HL-60 (cell line): Measurements from ENCODE around the gene RBM22.

Experiments used
- DNase-seq, 2 experiments: peaks; one replicate each; pipeline ENCODE4 v3.0.0-alpha.2; 2010 to 2020; ENCODE audit warnings: low read depth in 1 of 2, low spot score in 1 of 2
- H3K27ac ChIP-seq: fragments of 250-450 bp; sonication (Bioruptor Pico); replicated peaks from 2 replicates; pipeline ENCODE4 v1.5.1; 2020; ENCODE audit warnings: mild to moderate bottlenecking, moderate library complexity
- H3K27me3 ChIP-seq: fragments of 250-450 bp; sonication (Bioruptor Pico); 2 replicates; pipeline ENCODE4 v1.5.1; 2021; ENCODE audit warnings: mild to moderate bottlenecking, moderate library complexity; ENCODE audit not compliant: insufficient read depth, poor library complexity, severe bottlenecking
- H3K4me3 ChIP-seq: replicated peaks from 2 replicates; pipeline ENCODE4 v1.5.1; 2011; ENCODE audit warnings: mild to moderate bottlenecking, control low read depth, low read length; ENCODE audit not compliant: insufficient read depth
- GABPA ChIP-seq: IDR thresholded peaks from 2 replicates; pipeline ENCODE4 v1.6.1; 2012; ENCODE audit warnings: low read depth
- POLR2AphosphoS5 ChIP-seq: IDR thresholded peaks from 2 replicates; pipeline ENCODE4 v1.6.1; 2012; ENCODE audit warnings: low read depth
- SPI1 ChIP-seq: IDR thresholded peaks from 2 replicates; pipeline ENCODE4 v1.6.1; 2012; ENCODE audit warnings: low read depth, mild to moderate bottlenecking, borderline replicate concordance
- TF ChIP-seq, protein P1 (sequence below): IDR thresholded peaks from 2 replicates; pipeline ENCODE4 v1.6.1; 2012; ENCODE audit warnings: low read depth; ENCODE audit not compliant: insufficient replicate concordance
- TF ChIP-seq, protein P2 (sequence below): IDR thresholded peaks from one replicate; pipeline ENCODE4 v1.5.1; 2011; ENCODE audit warnings: low read length, control low read depth, inconsistent platforms; ENCODE audit not compliant: insufficient read depth

The RBM22 gene

DNA sequence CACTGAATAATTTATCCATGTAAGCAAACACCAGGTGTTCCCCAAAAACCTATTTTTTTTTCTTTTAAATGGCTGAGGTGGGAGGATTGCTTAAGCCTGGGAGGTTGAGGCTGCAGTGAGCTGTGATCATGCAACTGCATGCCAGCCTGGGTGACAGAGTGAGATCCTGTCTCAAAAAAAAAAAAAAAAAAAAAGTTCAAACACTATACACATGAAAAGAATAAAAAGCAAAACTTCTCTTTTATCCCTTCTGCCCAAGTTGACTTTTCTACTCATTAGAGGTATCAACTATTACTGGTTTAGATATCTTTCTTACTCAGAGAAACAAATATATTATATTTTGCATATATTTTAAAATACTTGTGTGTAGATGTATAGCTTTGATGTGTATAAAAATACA lies 40.1 kb upstream of the RBM22 start:
- Histone ChIP-seq H3K27ac (no peak overlapping the region), H3K27me3 (no peaks in the 10 kb centered on the region), H3K4me3 (no peak overlapping the region)
- DNase-seq, result no peak
- TF ChIP-seq GABPA (no peak), POLR2AphosphoS5 (no peak), SPI1 (no peak)
- TF ChIP-seq, protein P1, sequence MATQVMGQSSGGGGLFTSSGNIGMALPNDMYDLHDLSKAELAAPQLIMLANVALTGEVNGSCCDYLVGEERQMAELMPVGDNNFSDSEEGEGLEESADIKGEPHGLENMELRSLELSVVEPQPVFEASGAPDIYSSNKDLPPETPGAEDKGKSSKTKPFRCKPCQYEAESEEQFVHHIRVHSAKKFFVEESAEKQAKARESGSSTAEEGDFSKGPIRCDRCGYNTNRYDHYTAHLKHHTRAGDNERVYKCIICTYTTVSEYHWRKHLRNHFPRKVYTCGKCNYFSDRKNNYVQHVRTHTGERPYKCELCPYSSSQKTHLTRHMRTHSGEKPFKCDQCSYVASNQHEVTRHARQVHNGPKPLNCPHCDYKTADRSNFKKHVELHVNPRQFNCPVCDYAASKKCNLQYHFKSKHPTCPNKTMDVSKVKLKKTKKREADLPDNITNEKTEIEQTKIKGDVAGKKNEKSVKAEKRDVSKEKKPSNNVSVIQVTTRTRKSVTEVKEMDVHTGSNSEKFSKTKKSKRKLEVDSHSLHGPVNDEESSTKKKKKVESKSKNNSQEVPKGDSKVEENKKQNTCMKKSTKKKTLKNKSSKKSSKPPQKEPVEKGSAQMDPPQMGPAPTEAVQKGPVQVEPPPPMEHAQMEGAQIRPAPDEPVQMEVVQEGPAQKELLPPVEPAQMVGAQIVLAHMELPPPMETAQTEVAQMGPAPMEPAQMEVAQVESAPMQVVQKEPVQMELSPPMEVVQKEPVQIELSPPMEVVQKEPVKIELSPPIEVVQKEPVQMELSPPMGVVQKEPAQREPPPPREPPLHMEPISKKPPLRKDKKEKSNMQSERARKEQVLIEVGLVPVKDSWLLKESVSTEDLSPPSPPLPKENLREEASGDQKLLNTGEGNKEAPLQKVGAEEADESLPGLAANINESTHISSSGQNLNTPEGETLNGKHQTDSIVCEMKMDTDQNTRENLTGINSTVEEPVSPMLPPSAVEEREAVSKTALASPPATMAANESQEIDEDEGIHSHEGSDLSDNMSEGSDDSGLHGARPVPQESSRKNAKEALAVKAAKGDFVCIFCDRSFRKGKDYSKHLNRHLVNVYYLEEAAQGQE, result no peak
- TF ChIP-seq, protein P2, sequence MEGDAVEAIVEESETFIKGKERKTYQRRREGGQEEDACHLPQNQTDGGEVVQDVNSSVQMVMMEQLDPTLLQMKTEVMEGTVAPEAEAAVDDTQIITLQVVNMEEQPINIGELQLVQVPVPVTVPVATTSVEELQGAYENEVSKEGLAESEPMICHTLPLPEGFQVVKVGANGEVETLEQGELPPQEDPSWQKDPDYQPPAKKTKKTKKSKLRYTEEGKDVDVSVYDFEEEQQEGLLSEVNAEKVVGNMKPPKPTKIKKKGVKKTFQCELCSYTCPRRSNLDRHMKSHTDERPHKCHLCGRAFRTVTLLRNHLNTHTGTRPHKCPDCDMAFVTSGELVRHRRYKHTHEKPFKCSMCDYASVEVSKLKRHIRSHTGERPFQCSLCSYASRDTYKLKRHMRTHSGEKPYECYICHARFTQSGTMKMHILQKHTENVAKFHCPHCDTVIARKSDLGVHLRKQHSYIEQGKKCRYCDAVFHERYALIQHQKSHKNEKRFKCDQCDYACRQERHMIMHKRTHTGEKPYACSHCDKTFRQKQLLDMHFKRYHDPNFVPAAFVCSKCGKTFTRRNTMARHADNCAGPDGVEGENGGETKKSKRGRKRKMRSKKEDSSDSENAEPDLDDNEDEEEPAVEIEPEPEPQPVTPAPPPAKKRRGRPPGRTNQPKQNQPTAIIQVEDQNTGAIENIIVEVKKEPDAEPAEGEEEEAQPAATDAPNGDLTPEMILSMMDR, result no peak

DNA sequence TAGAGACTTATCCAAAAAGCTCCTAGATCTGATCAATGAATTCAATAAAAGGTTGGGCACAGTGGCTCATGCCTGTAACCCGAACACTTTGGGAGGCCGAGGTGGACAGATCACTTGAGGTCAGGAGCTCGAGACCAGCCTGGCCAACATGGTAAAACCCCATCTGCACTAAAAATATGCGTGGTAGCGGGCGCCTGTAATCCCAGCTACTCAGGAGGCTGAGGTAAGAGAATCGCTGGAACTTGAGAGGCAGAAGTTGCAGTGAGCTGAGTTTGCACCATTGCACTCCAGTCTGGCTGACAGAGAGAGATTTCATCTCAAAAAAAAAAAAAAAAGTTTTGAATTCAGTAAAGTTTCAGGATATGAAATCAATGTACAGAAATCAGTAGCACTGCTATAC lies 38.0 kb upstream of the RBM22 start:
- DNase-seq, result no peak
- Histone ChIP-seq H3K27me3 (no peaks in the 10 kb centered on the region), H3K27ac (no peak overlapping the region), H3K4me3 (no peak overlapping the region)
- TF ChIP-seq SPI1, result no peak
- TF ChIP-seq, protein P2, result no peak
- TF ChIP-seq, protein P1, result no peak
- no peak for TF ChIP-seq GABPA
- TF ChIP-seq POLR2AphosphoS5, result no peak

DNA sequence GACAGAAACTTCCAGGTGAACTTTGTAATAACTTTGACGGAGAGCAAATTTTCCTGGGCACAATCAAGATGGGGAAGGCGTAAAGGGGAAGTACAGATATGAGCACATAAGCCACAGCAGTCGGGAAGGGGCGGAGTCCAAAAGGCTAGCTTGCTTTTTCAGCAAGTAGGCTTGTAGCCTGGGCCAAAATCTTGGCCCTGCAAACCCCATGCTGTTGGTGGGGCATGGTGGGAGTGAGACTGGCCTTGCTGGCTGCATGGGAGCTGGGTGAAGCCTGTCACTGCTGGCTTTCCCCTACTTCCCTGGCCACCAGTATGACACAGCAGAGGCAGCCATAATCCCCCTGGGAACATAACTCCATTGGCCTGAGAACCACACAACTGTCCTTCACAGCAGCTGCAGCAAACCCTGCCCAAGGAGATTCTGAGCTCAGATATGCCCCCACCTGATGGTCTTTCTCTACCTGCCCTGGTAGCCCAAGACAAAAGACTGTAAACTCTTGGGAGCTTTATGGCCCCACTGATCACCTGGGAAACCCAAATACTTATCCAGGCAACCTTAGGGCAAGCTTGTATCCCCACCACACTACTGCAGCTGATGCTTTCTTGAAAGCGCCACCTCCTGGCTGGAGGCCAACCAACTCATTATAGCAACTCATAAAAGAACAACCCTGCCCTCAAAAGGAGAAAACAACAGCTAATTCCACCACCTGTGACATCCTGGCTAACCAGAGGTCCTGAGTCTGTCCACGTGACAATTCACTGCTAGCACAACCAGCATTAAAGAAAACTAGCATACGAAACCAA lies 33.9 kb upstream of the RBM22 start:
- Histone ChIP-seq H3K4me3 (peak overlapping the region; percentile 25; the same call in 1 of the 2 replicates), H3K27me3 (no peaks in the 10 kb centered on the region), H3K27ac (peak overlapping the region; percentile 76)
- peak; percentile 86; the same call in 1 of the 2 replicates for TF ChIP-seq SPI1
- TF ChIP-seq, protein P2, result peak; percentile 5
- TF ChIP-seq GABPA, result no peak
- no peak; the same call in 1 of the 2 replicates for TF ChIP-seq POLR2AphosphoS5
- TF ChIP-seq, protein P1, result no peak
- DNase-seq, result peak; percentile 59 to 96
